Stimulated activated CD8-positive, alpha-beta memory T cell treated with anti-CD3 and anti-CD28 coated beads, Interleukin-4, amount 100 ng/mL, for 4 hours (primary cell): ENCODE data around the gene SSUH2.

Source experiments
- DNase-seq, 2 donors: peaks; one replicate each; pipeline ENCODE4 v3.0.0-alpha.2; 2020; ENCODE audit warnings: low read depth in 2 of 2, low spot score in 1 of 2

The SSUH2 gene

DNA sequence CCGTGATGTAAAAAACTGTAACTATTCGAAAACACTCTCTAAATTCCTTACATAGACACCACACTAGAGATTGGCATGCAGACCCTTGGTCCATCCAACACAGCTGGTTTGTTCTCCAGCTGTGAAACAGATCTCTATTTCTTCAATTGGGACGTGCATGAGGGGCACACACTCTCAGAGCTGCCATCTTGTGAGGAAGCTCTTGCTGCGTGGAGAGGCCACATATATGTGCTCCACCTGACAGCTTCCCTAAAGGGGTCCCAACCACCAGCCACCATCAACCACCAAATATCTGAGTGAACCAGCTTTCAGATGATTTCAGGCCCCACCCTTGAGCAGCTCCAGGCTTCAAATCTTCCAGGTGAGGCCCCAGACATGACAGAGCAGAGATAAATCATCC lies 25.6 kb downstream of the SSUH2 start:
- DNase-seq, result no peak

GRCh38 chr3:8617921-8618320 lies 26.7 kb downstream of the SSUH2 start:
- no peak for DNase-seq

GRCh38 chr3:8610951-8611350 lies 33.6 kb downstream of the SSUH2 start:
- DNase-seq, result no peak

DNA sequence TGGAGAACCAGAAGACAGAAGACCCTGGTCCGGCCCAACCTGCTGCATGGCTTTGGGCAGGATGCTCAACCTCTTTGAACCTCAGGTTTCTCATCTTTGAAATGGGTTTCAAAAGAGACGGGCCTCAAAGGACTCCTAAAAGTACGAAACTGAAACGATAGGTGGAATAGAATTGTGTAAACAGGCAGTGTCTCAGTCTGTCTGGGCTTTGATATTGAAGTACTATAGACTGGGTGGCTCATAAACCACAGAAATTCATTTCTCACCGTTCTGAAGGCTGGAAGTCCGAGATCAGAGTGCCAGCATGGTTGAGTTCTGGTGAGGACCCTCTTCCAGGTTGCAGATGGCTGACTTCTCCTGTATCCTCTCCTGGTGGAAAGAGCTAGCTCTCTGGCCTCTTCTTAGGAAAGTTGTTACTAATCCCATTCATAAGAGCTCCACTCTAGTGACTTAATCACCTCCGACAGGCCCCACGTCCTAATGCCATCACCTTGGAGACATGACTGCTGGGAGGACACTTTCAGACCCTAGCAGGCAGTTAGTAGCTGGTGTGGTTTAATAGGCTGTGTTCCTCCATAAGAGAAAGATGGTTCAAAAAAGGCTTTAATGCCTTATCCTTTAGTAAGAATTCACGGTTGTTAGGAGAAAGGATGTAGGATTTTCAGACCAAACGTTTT lies 35.7 kb downstream of the SSUH2 start:
- DNase-seq, result no peak

- DNase-seq, result no peak
Observed at GRCh38 chr3:8608041-8608790, 36.4 kb downstream of the SSUH2 start.

- no peak for DNase-seq
Observed at GRCh38 chr3:8607234-8608040, 37.2 kb downstream of the SSUH2 start.

DNA sequence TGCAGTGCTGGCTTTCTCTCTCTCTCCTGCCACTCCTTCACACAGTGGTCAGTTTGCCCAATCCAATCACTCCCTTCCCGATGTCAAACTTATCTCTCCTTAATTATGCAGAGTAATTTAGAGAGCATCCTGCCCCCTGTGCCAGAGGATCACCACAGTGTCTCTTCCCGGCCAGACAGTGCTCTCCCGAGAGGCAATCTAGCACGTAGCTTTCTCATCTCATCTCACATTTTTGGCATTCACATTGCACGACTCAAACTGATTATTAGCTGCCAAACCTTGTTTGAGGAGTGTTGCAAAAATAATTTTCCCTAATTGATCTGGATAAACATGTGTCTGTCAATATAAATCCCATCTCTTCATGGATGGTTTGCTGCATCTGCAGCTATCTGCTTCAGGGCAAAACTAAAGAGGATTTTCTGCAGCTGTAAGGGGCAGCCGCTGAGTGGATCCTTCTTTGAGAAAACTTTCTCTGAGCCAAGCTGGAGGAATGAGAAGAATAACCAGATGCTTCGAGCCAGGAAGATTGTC lies 37.8 kb downstream of the SSUH2 start:
- DNase-seq, result no peak

- no peak for DNase-seq
Observed at GRCh38 chr3:8604988-8605387, 39.6 kb downstream of the SSUH2 start.

GRCh38 chr3:8604006-8604405 lies 40.6 kb downstream of the SSUH2 start:
- no peak for DNase-seq

DNA sequence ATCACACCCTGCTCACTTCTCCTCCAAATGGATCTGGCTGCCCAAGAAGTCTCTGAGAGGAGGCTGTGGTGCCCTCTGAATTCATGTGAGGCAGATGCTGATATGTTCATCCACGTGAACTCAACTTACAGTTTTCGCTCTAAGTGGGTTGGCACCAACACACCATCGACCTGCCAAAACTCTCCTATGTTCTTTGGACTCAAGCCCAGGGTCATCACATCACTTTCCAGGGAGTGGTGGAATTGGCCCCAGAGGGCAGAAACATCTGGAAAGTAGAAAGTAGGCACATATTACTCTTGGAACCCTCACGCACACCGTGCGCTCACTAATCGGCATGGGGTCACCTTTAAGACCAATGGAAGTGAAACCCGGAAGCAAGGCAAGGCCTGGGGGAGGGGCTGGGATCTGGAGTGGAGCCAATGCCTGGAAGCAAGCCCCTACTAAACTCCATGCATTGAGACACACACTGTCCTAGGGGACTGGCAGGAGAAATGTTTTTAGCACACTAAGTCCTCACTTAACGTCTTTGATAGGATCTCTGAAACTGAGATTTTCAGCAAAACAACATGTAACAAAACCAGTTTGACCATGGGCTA lies 41.4 kb downstream of the SSUH2 start:
- DNase-seq, result no peak

- no peak for DNase-seq
Observed at GRCh38 chr3:8600457-8600856, 44.1 kb downstream of the SSUH2 start.

GRCh38 chr3:8599146-8599545 lies 45.5 kb downstream of the SSUH2 start:
- DNase-seq, result no peak

DNA sequence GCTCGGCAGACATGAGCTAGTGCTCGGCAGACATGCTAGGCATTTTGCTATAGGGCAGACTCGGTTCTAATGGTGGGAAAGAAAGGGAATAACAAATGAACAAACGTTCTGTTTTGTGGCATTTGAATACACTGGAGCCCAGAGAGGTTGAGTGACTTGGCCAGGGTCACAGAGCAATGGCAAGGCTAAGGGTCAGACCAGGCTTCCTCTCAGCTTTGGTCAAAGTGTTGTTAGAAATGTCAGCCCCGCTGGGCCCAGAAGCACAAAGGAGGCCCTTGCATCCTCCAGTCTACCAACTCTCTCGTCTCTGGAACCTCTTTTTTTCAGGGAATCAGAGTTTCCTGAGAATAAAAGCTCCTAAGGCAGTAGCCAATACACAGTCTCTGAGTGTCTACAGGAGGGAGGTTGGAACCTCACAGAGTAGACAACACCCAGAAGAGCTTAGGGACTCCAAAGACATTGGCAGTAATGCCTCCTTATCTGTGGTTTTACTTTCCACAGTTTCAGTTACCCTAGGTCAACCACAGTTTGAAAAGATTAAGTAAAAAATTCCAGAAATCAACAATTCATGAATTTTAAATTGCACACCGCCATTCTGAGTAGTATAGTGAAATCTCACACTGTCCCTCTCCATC lies 47.3 kb downstream of the SSUH2 start:
- DNase-seq, result no peak

DNA sequence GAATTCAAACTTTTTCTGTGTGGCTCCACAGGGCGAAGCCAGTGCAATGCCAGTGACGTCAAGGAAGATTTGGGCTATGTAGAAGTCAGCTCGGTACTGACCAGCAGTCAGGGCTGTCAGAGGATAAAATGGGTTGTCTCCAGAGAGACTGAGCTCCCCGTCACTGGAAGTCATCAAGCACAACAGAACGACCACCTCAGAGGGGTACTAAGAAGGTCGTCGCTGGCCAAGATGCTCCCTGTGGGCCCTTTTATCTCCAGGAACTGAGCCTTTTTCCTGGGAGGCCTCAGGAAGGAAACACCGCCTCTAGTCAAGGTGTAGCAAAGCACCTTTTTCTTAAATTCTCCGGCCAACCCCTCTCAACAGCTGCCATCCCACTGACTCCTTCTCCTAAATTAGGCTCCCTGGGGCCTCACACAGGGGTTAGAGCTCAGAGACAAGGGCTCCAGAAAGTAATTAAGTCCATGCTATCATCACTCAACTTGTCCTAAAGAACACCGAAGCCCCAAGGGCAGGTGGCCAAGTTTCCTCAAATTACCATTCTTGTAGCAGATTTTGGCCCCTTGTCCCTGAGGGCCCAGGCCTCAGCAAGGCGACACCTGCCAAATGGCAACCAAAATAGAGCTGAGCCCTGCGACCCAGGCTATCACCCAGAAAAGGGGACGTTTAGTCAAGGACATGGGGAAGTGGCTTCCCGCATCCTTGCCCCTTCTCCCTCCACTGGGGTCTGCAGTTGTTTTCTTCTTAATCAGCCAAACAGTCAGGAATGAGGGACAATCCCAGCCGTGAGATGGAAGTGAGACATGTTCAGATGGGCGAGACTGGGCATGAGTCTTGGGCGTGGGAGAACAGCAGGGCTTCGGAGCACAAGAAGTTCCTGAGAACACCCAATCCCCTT lies 48.0 kb downstream of the SSUH2 start:
- DNase-seq, result no peak

DNA sequence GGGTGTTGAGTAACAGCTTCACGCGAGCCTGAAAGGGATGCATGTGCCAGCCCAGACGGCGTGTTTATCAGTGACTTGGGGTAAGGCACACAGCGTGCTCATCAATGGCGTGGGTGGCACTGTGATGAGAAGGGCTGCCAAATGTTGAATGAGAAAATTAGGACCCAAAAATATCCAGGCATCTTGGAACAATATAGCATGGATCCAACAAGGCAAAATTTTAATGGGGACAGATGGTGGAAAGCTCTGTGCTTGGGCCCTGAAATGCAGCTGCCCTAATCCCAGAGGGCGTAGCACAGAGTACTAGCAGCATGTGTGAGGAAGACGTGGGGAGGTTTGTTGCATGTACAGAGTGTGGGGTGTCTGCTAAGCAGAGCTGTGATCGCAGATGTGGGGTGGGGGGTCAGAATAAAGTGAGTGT lies 48.9 kb downstream of the SSUH2 start:
- no peak for DNase-seq

- no peak for DNase-seq
Observed at GRCh38 chr3:8595252-8595651, 49.3 kb downstream of the SSUH2 start.

DNA sequence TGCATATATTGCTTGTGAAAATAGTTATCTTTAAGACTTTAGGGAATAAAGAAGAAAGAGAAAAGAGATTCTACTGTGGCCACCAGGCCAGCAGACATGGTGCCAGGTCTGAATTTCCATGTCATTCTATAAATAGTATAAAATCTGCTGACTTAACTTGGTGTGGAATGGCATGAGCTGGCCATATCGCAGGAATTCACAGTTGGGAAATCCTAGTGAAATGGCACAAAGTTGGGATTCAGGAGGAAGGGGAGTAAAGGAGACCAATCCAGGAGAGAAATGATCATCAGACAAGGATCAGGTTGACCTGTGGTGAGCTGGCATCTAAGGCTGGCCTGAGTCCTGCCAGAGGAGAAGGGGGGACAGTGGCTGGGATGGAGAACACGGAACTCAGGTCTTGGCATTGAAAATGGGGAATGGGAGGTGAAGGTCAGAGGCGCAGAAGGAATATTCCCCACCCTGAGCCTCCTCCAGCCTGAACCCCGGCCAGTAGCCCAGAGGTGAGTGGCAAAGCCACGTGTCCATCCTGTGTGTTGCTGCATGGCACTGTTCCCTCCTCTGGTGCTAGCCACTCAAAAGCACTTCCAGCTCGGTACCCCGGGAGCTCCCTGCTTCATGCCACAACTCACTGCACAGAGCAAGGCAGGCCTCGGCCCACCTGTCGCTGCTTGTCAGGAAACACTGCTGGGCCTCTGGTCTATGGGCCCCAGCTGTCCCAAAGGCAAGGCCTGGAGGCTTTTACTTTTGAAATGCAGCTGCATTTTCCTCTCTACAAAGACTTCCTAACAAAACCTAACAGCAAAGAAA lies 51.4 kb downstream of the SSUH2 start:
- DNase-seq, result no peak

- no peak for DNase-seq
Observed at GRCh38 chr3:8589880-8590556, 54.6 kb downstream of the SSUH2 start.
